ENCODE results near the gene DCHS2. TPM values are rescaled to one million over a fixed set of nuclear protein-coding genes. Genes with fewer than 3 reads are reported as not detected.

The DCHS2 gene
- total and polyA plus RNA-seq, 10 of the 15 experiments (the other 5 are each of a cell fraction or from before 2014, with no cell fraction given): 0.01 to 0.31 (median 0.06) TPM; not detected in 3

DNA sequence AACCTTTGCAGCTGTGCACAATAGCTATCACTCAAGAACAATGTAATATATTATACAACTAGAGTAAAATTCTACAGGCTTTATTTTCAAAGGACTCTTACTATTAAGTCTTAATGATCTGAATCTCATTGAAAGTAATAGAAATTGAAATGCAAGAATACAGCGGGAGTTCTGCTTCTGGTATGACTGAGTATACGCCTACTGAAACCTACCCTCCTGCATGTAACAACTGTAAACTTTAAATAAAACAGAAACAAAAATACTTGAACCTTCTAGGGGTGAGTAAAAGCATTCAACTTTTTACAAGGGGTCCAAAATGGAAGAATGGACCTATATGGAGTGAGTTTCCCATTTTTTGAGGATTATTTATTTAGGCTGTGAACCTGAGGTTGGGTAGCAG is 13.5 kb downstream of the DCHS2 start:
- intact Hi-C loops (cut with micrococcal nuclease; ENCODE audit: unreplicated experiment): no loop called here
- no peak overlapping the region for H3K27ac ChIP-seq (ENCODE audit: control insufficient read depth, insufficient read depth)
- H3K27me3 ChIP-seq (replicated peaks in 1 of 2; ENCODE audit: control insufficient read depth in 2 of 2, insufficient read depth in 2 of 2, low read length in 1 of 2): no peaks in the 10 kb centered on the region
- H3K4me3 ChIP-seq: no peak overlapping the region
- peaks cover 6% of the 10 kb centered on the region; the same call in 1 of the 2 replicates for H3K4me1 ChIP-seq (ENCODE audit: control insufficient read depth, insufficient read depth, low read length)
- ChIA-PET CTCF (no interaction called here), POLR2A (no interaction called here), RAD21 (ENCODE audit: unreplicated experiment) (no interaction called here), SMC1A (ENCODE audit: uncharacterized antibody, unreplicated experiment) (interaction anchor here (1.0 kb wide), 1 partner anchor 42 kb away, joined by 3 read pairs; no protein-coding TSS in a partner anchor)
- H2AFZ ChIP-seq (ENCODE audit: control insufficient read depth, low read depth, low read length): no peak overlapping the region
- no peaks in the 10 kb centered on the region for H3K79me2 ChIP-seq (ENCODE audit: control insufficient read depth, insufficient read depth, low read length)
- DNase-seq (ENCODE audit: low read depth, low spot score) (no peak), ATAC-seq (peak; percentile 72), FAIRE-seq (no peak)
- 0% methylated on average over 2 of the region's 2 CpGs for WGBS (ENCODE audit: insufficient coverage, insufficient replicate concordance, low lambda C conversion rate, missing lambda C conversion rate)
- no peaks in the 10 kb centered on the region for H4K20me1 ChIP-seq (ENCODE audit: control insufficient read depth, insufficient read depth)
- H3K9ac ChIP-seq (ENCODE audit: control insufficient read depth, insufficient read depth, low read length): no peak overlapping the region
- in situ Hi-C loops (cut with MboI): no loop called here
- no TSS peak for BruUV-seq (replicated peaks)
- no peaks in the 10 kb centered on the region for H3K9me3 ChIP-seq (replicated peaks; ENCODE audit: control insufficient read depth, insufficient read depth, low read length)
- TF ChIP-seq PAX8 (IDR thresholded peaks at IDR 0.05) (no peak), SMC3 (IDR thresholded peaks at IDR 0.05; ENCODE audit: borderline replicate concordance, low read length) (no peak), NR2F1 (conservative IDR thresholded peaks at IDR 0.05) (no peak), REST (IDR thresholded peaks at IDR 0.05; ENCODE audit: low read depth, low read length) (no peak), IKZF2 (IDR thresholded peaks at IDR 0.05) (no peak), FOS (IDR thresholded peaks at IDR 0.05; ENCODE audit: borderline replicate concordance, extremely low read depth, insufficient read length) (no peak), ZNF274 (IDR thresholded peaks at IDR 0.05; ENCODE audit: insufficient read depth, insufficient read length) (no peak), SREBF1 (IDR thresholded peaks at IDR 0.05; ENCODE audit: low read length) (no peak), BMI1 (IDR thresholded peaks at IDR 0.05; ENCODE audit: borderline replicate concordance) (no peak), RFX5 (IDR thresholded peaks at IDR 0.05; ENCODE audit: low read depth, low read length) (no peak), YBX1 (IDR thresholded peaks at IDR 0.05) (no peak), NBN (IDR thresholded peaks at IDR 0.05) (no peak)
- no peaks in the 10 kb centered on the region for H3K36me3 ChIP-seq (ENCODE audit: control insufficient read depth in 2 of 2, insufficient read depth in 2 of 2, low read length in 1 of 2)
- peak overlapping the region; percentile 69 for H3K4me2 ChIP-seq (ENCODE audit: control insufficient read depth, insufficient read depth)

Measured in GM12878 (cell line).